H9 (cell line): Measurements from ENCODE around the gene ABCC4. TPM values are rescaled to one million over a fixed set of nuclear protein-coding genes. Genes with fewer than 3 reads are reported as not detected.

Experiments used
- DNase-seq: peaks from one replicate; pipeline ENCODE4 v3.0.0-alpha.2; 2017
- H2AFZ ChIP-seq: one replicate; pipeline ENCODE4 v1.6.1; 2013; ENCODE audit warnings: mild to moderate bottlenecking, low read length, control low read depth, moderate library complexity
- H2AK5ac ChIP-seq: 2 replicates; pipeline ENCODE4 v1.6.1; 2013; ENCODE audit warnings: low read length, control low read depth, mixed read lengths; ENCODE audit not compliant: insufficient read length
- H2BK120ac ChIP-seq: one replicate; pipeline ENCODE4 v1.6.1; 2013; ENCODE audit warnings: low read depth, mild to moderate bottlenecking, low read length, control low read depth, inconsistent platforms; ENCODE audit not compliant: poor library complexity, severe bottlenecking
- H2BK12ac ChIP-seq: 2 replicates; pipeline ENCODE4 v1.6.1; 2013; ENCODE audit warnings: low read length, control low read depth, mixed read lengths, low read depth; ENCODE audit not compliant: insufficient read length
- H2BK15ac ChIP-seq: 2 replicates; pipeline ENCODE4 v1.6.1; 2013; ENCODE audit warnings: low read depth, low read length, control low read depth
- H2BK20ac ChIP-seq: one replicate; pipeline ENCODE4 v1.6.1; 2013; ENCODE audit warnings: low read depth, mild to moderate bottlenecking, low read length, control low read depth, inconsistent platforms; ENCODE audit not compliant: poor library complexity, severe bottlenecking
- H2BK5ac ChIP-seq: 2 replicates; pipeline ENCODE4 v1.6.1; 2013; ENCODE audit warnings: low read length, control low read depth, mixed read lengths; ENCODE audit not compliant: insufficient read length
- H3K14ac ChIP-seq: 2 replicates; pipeline ENCODE4 v1.6.1; 2013; ENCODE audit warnings: low read length, control low read depth; ENCODE audit not compliant: insufficient read depth
- H3K18ac ChIP-seq: 2 replicates; pipeline ENCODE4 v1.6.1; 2013; ENCODE audit warnings: low read depth, mild to moderate bottlenecking, mixed read lengths, low read length, control low read depth; ENCODE audit not compliant: insufficient read length
- H3K23ac ChIP-seq: 2 replicates; pipeline ENCODE4 v1.6.1; 2013; ENCODE audit warnings: low read length, control low read depth, mixed read lengths, low read depth; ENCODE audit not compliant: insufficient read length
- H3K23me2 ChIP-seq: 2 replicates; pipeline ENCODE4 v1.6.1; 2013; ENCODE audit warnings: low read depth, mild to moderate bottlenecking, mixed read lengths, low read length, control low read depth; ENCODE audit not compliant: insufficient read length, poor library complexity, severe bottlenecking
- H3K27ac ChIP-seq: 2 replicates; pipeline ENCODE4 v1.5.1; 2013; ENCODE audit warnings: low read length, control low read depth, mixed read lengths, low read depth; ENCODE audit not compliant: insufficient read length
- H3K27me3 ChIP-seq: 2 replicates; pipeline ENCODE4 v1.6.1; 2013; ENCODE audit warnings: low read length, control low read depth, inconsistent platforms; ENCODE audit not compliant: insufficient read depth
- H3K4ac ChIP-seq: 2 replicates; pipeline ENCODE4 v1.6.1; 2013; ENCODE audit warnings: low read depth, mild to moderate bottlenecking, control low read depth, inconsistent platforms, low read length, moderate library complexity
- H3K4me1 ChIP-seq: 2 replicates; pipeline ENCODE4 v1.6.1; 2013; ENCODE audit warnings: low read length, control low read depth, inconsistent platforms; ENCODE audit not compliant: insufficient read depth
- H3K4me2 ChIP-seq: 2 replicates; pipeline ENCODE4 v1.6.1; 2013; ENCODE audit warnings: low read length, control low read depth, mixed read lengths; ENCODE audit not compliant: insufficient read length, insufficient read depth
- H3K56ac ChIP-seq: 2 replicates; pipeline ENCODE4 v1.6.1; 2013; ENCODE audit warnings: low read depth, mild to moderate bottlenecking, mixed read lengths, low read length, control low read depth; ENCODE audit not compliant: insufficient read length
- H3K79me1 ChIP-seq: 2 replicates; pipeline ENCODE4 v1.6.1; 2013; ENCODE audit warnings: low read depth, mild to moderate bottlenecking, moderate library complexity, low read length, control low read depth, inconsistent platforms; ENCODE audit not compliant: insufficient read depth, poor library complexity, severe bottlenecking
- H3K79me2 ChIP-seq: 2 replicates; pipeline ENCODE4 v1.6.1; 2013; ENCODE audit warnings: low read length, control low read depth, inconsistent platforms; ENCODE audit not compliant: insufficient read depth
- H3K9ac ChIP-seq: 2 replicates; pipeline ENCODE4 v1.6.1; 2013; ENCODE audit warnings: low read length, control low read depth, mixed read lengths; ENCODE audit not compliant: insufficient read length; ENCODE audit errors: extremely low read depth
- H3K9me3 ChIP-seq: one replicate; pipeline ENCODE4 v1.6.1; 2013; ENCODE audit warnings: low read depth, low read length, inconsistent platforms; ENCODE audit not compliant: control insufficient read depth
- H3T11ph ChIP-seq: one replicate; pipeline ENCODE4 v1.6.1; 2013; ENCODE audit warnings: mild to moderate bottlenecking, low read length, control low read depth, inconsistent platforms
- H4K20me1 ChIP-seq: one replicate; pipeline ENCODE4 v1.6.1; 2013; ENCODE audit not compliant: control insufficient read depth, insufficient read length, insufficient read depth
- H4K5ac ChIP-seq: 2 replicates; pipeline ENCODE4 v1.6.1; 2013; ENCODE audit warnings: low read depth, mild to moderate bottlenecking, mixed read lengths, low read length, control low read depth; ENCODE audit not compliant: insufficient read length
- H4K8ac ChIP-seq: replicated peaks from 2 replicates; pipeline ENCODE4 v1.6.1; 2013; ENCODE audit warnings: low read length, control low read depth, mixed read lengths, low read depth; ENCODE audit not compliant: insufficient read length
- H4K91ac ChIP-seq: 2 replicates; pipeline ENCODE4 v1.6.1; 2013; ENCODE audit warnings: low read depth, mild to moderate bottlenecking, moderate library complexity, mixed read lengths, low read length, control low read depth; ENCODE audit not compliant: insufficient read length
- H3K27ac Mint-ChIP-seq, 3 experiments: 2 replicates in 2 of 3; 3 replicates in 1 of 3; pipeline ENCODE4 v1.8.0; 2020 to 2021; ENCODE audit warnings: mixed read lengths in 3 of 3, mild to moderate bottlenecking in 1 of 3, moderate library complexity in 1 of 3
- H3K27me3 Mint-ChIP-seq: 2 replicates; pipeline ENCODE4 v1.8.0; 2021; ENCODE audit warnings: low read depth, mild to moderate bottlenecking, moderate library complexity, mixed read lengths
- H3K36me3 Mint-ChIP-seq, 3 experiments: 2 replicates in 2 of 3; 3 replicates in 1 of 3; pipeline ENCODE4 v1.8.0; 2020 to 2021; ENCODE audit warnings: low read depth in 3 of 3, mixed read lengths in 3 of 3; ENCODE audit not compliant: insufficient read depth in 1 of 3
- H3K4me1 Mint-ChIP-seq, 2 experiments: 2 replicates each; pipeline ENCODE4 v1.8.0; 2020; ENCODE audit warnings: mixed read lengths in 2 of 2
- H3K4me3 Mint-ChIP-seq, 2 experiments: 2 replicates in 1 of 2; 3 replicates in 1 of 2; pipeline ENCODE4 v1.8.0; 2020 to 2021; ENCODE audit warnings: mild to moderate bottlenecking in 2 of 2, mixed read lengths in 2 of 2, moderate library complexity in 1 of 2
- H3K9me3 Mint-ChIP-seq, 2 experiments: 2 replicates in 1 of 2; 3 replicates in 1 of 2; pipeline ENCODE4 v1.8.0; 2020; ENCODE audit warnings: mild to moderate bottlenecking in 2 of 2, mixed read lengths in 2 of 2, moderate library complexity in 1 of 2
- WGBS: extraction: QIAGEN DNeasy Blood & Tissue Kit; methylation state at CpG from one replicate; pipeline ENCODE4 v1.1.7; 2013; ENCODE audit warnings: missing lambda C conversion rate, low lambda C conversion rate, mixed read lengths; ENCODE audit not compliant: insufficient read length; ENCODE audit errors: extremely low coverage; 5-methylcytosine and 5-hydroxymethylcytosine counted together
- total RNA-seq: library from RNA; stranded (reverse); gene quantifications from 2 replicates; pipeline ENCODE4 v1.2.1, GENCODE V29; 2021
- TF ChIP-seq, protein P1 (sequence below): fragments of 200-600 bp; sonication (generic); conservative IDR thresholded peaks from 3 replicates; pipeline ENCODE4 v1.8.0; 2021; ENCODE audit warnings: antibody characterized with exemption, mild to moderate bottlenecking

Gene ABCC4
- total RNA-seq, 1 experiment from 2014 or later = 5.9 TPM

GRCh38 chr13:95181586-95181985, 119.7 kb downstream of the ABCC4 start:
- Histone ChIP-seq H3K79me2 (no peaks in the 10 kb centered on the region), H2AFZ (no peak overlapping the region), H3K27ac (no peak overlapping the region), H4K8ac (no peak overlapping the region), H3K14ac (no peak overlapping the region), H3K9me3 (no peaks in the 10 kb centered on the region), H4K5ac (no peak overlapping the region), H2BK120ac (no peak overlapping the region), H3K4me2 (no peak overlapping the region), H3K27me3 (no peaks in the 10 kb centered on the region), H3K4ac (no peak overlapping the region), H3K56ac (no peak overlapping the region), H3K79me1 (no peaks in the 10 kb centered on the region), H3K23me2 (no peaks in the 10 kb centered on the region), H2AK5ac (no peak overlapping the region), H2BK20ac (no peak overlapping the region), H3K18ac (no peak overlapping the region), H3K9ac (no peak overlapping the region), H2BK12ac (no peak overlapping the region), H3T11ph (no peak overlapping the region), H2BK5ac (no peak overlapping the region), H4K20me1 (no peaks in the 10 kb centered on the region), H3K4me1 (no peaks in the 10 kb centered on the region), H2BK15ac (no peak overlapping the region), H3K23ac (no peak overlapping the region), H4K91ac (no peak overlapping the region)
- no peak overlapping the region for H3K4me3 Mint-ChIP-seq
- peaks cover 9 to 12% of the 10 kb centered on the region in 2 experiments; a peak in 3 of 4 replicates for H3K4me1 Mint-ChIP-seq
- no CpG with 5 or more reads among the region's 2 CpGs for WGBS
- TF ChIP-seq, protein P1, sequence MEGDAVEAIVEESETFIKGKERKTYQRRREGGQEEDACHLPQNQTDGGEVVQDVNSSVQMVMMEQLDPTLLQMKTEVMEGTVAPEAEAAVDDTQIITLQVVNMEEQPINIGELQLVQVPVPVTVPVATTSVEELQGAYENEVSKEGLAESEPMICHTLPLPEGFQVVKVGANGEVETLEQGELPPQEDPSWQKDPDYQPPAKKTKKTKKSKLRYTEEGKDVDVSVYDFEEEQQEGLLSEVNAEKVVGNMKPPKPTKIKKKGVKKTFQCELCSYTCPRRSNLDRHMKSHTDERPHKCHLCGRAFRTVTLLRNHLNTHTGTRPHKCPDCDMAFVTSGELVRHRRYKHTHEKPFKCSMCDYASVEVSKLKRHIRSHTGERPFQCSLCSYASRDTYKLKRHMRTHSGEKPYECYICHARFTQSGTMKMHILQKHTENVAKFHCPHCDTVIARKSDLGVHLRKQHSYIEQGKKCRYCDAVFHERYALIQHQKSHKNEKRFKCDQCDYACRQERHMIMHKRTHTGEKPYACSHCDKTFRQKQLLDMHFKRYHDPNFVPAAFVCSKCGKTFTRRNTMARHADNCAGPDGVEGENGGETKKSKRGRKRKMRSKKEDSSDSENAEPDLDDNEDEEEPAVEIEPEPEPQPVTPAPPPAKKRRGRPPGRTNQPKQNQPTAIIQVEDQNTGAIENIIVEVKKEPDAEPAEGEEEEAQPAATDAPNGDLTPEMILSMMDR = no peak
- H3K9me3 Mint-ChIP-seq = no peaks in the 10 kb centered on the region
- H3K27me3 Mint-ChIP-seq = no peaks in the 10 kb centered on the region; the same call in 1 of the 2 replicates
- DNase-seq = no peak
- peaks cover 0 to 4% (median 0%) of the 10 kb centered on the region in 3 experiments; a peak in 1 of 7 replicates for H3K36me3 Mint-ChIP-seq
- H3K27ac Mint-ChIP-seq = no peak overlapping the region
